Stimulated activated CD8-positive, alpha-beta memory T cell treated with anti-CD3 and anti-CD28 coated beads, Interleukin-7, amount 100 ng/mL, for 48 hours (primary cell): ENCODE measurements around the gene CTBP2.
"Not testable (repeated sequence)": the region's sequence is repeated elsewhere in the genome, so short reads cannot be mapped to it uniquely, and the experiment has no call there.

Experiments used
- DNase-seq, 2 donors: peaks; one replicate each; pipeline ENCODE4 v3.0.0-alpha.2; 2020; ENCODE audit warnings: low read depth in 1 of 2; ENCODE audit errors: extremely low read depth in 1 of 2

CTBP2 gene

DNA sequence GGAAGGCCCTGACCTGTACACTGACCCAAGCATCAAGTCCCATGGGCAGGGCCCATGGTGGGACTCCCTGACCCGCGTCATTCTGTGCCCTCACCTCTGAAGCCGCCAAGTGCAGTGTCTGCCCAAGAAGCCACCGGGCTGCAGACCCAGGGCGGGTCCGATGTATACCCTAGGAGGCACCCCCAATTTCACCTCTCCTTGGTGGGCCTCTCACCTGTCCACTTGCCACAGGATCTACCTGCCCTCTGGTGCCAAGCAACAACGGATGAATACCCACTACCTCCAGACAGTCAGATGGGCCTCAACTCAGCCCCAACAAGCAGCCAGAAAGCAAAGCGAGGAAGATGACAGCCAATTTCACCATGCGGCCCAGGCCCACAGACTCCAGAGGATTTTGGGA, 92.6 kb downstream of the CTBP2 start:
- no peak for DNase-seq

DNA sequence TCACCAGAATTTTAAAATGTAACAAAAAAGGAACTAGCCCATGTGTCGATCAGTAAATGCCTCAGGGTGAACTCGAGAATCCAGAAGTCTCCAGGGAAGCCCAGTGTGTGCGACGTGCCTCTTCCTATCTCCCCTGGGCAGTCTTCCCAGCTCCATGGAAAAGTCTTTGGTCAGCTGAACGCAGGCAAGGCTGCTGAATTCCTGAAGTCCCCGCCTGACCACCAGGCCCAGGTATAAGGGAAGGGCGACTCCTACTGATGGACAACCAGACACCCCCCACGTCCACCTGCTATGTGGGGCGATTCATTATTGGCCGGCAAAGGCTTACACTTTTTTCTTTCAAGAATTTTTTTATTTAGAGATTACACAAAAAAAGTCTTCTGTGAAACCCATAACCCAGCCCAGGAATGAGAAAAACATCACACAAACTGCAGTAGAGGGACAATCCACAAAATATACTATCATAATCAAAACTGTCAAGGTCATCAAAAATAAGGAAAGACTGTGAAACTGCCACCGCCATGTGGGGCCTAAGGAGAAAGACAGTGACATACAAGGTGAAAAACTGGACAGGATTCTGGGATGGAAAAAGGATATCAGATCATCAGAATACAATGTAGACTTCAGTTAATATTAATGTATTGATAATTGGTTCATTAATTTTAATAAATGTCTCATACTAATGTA, 93.5 kb downstream of the CTBP2 start:
- no peak for DNase-seq

DNA sequence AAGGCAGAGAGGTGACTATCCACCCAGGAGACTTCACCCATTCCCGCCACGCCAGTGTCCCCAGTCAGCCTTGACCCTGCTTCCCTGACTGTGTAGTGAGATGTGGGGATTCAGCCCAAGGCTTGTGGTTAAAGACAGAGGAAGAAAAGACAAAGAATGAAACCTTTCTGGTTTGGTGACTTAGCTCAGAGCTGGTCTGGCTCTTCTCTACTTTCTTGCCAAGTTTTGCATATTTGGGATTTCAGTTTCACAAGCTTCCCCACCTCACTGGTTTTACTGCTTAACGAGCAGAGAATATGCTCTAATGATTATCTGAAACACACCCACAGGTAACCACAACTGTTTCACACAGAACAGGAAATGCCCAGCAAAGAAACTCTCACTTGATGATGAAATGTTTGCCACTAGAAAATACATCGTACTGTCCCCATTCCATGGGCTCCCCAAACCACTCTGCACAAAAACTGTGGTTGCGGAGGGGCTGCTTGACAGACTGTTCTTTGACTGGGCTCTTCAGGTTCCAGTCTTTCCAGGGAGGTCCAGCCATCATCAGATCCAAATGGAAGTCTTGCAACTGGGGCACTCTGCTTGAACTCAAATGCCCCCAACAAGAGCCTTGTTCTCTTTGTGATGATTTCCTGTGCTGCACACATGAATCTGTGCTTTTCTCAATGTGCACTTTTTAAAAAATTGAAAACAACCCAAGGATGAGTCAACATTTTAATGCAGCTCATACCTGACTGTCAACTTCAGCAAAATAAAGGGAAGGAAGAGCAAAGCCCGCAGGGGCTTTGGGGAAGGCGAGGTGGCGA, 95.5 kb downstream of the CTBP2 start:
- DNase-seq = peak in 1 of 2 donors; percentile 8

DNA sequence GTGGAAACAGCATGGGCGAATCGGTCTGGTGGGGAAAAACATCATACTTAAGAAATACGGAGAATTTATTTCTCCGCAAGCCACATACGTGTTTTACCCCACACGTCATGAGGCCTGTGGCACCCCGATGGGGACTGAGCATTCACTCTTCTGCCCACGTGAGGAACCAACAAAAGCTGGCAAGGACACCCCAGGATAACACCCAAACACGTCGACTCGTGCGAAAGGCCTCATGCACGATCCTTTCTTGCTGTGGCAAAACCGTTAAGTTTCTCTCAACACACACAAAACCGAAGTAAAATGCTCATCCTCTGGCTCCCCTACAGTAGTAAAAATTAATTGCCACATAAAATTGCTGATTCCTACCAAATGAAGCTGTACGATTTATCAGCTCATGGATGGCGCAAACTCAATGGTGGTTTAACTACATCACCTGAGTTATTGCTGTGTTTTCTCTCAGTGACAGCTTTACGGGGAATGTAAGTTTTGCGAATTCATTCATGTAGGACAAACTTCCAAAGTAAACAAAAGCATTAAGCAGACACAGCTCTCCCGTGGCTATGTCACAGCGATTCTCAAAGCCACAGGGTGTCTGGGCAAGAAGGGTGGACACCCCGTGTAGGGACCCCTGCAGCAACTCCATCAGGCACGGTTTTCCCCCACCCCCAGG, 97.0 kb downstream of the CTBP2 start:
- DNase-seq = no peak

DNA sequence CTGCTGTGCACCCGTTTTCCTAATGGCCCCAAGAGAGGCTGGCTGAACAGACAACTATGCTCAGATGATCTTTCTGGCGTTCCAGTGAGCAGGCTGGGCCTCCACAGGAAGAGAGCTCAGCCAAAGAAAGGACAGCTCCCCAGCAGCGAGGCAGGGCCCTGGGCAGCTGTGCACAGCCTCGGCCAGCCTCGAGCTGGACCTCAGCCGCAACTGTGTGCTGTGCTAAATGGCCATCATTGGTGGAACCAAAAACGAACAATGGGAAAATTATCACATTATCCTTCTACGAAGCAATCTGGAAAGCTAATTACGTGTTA, 97.5 kb downstream of the CTBP2 start:
- no peak for DNase-seq

DNA sequence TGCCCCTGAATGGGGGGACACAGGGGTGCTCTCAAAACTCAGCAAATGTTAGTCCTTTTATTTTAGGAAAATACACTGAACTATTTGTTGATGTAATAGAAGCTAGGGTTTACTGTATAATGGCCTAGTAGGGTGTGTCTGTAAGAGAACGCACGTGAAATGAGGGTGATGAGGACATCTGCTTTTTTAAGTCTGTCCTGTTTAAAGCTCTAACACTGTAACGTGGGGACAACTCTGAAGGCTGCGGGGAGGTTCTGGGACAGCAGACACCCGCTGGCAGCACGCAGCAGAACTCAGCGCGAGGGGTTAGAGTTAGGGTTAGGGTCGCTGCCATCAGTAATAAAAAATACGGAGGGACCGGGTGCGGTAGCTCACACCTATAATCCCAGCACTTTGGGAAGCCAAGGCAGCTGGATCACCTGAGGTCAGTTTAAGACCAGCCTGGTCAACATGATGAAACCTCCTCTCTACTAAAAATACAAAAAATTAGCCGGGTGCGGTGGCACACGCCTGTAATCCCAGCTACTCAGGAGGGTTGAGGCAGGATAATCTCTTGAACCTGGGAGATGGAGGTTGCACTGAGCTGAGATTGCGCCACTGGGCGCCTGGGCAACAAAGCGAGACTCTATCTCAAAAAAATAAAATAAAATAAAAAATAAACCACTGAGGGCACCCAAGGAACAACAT, 98.0 kb downstream of the CTBP2 start:
- no peak for DNase-seq

DNA sequence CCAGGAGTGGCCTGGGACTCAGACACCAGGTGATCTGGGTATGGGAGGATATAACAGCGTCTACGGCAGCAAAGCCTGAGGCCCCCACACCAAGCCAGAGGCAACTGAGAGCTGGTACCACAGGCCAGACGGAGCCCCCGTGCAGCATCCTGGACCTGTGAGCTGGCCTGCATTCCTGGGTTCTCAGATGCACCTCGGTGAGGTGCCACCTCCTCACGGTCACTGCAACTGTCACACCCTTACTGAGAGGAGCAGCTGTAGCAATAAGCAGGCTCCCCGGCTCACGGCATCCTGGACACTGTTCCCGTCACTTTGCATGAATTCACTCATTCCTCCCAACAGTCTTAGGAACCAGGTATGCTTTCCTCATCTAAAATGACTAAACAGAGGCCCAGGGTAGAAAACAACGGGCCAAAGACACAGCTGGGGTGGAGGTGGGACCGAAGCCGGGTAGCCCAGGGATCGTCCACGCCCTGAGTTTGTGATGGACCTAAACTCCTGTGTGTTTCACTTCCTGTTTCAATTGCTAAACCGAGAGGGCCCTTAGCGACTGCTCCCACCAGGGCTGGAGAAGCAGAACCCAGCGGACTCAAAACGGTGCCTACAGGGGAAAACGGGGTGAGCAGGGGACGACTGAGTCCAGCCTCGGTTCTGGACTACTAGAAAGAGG, 98.7 kb downstream of the CTBP2 start:
- no peak for DNase-seq

DNA sequence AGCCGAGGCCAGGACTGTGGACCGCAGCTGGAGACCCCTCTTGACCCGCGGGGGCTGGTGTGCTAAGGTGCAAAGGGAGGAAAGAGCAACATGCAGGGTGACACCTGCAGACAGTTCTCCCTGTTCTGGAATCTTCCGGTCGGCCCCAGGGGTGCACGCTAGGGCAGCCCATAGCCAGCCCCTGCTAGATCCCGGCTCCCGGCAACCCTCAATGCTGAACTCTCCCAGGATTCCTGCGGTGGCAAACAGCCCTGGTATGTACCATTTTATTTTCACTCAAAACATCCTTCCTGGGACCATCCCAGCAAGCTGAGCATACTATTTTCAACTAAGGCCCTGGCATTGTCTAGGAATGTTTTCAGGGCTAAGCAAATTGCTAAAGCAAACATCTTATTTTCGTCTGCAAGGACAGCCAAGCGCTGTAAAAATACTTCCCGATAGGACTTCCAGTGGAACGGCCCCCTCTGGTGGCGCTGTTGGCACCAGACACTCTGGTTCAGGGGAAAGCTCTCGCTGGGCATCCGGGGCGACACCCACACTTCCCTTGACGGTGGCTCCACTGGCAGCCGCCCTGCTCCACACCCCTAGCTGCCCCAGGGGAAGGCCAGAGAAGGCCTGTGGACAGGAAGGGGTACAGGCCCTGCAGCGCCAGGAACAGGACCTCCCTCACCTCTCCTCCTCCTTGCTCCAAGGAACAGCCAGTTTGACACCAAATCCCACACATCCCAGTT, 99.4 kb downstream of the CTBP2 start:
- peak in 1 of 2 donors; percentile 24 for DNase-seq

DNA sequence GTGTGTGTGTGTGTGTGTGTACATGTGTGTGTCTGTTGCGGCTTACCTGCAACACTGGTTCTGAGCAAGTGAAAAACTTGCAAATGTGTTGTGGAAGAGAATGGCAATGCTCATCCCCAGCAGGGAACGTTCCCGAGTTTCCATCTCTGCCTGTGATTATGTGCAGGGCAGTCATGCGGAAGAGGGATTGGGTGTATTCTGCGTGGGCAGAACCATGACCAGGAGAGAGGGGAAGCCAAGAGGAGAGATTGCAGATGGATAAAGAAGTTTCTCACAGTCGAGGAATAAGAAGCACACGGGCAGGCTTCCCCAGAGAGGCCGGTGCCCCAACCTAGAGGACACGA, 99.9 kb downstream of the CTBP2 start:
- DNase-seq = no peak

DNA sequence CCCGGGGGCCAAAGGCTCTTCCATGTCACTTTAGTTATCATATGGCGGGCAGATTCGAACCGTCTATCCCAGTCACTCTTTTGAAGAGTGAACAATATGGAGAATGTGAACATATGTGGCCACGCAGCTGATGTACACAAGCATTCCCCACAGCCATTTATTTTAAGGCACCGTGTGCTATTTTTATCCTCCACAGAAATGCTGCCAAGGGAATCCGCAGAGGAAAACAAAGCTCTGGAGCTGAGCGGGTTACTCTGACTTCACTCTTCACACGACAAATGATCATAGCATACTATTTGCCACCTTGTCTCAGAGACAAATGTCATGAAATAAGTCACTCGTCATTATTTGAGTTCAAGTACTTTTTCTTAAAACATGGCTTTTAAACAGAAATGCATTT, 100.3 kb downstream of the CTBP2 start:
- DNase-seq = no peak

DNA sequence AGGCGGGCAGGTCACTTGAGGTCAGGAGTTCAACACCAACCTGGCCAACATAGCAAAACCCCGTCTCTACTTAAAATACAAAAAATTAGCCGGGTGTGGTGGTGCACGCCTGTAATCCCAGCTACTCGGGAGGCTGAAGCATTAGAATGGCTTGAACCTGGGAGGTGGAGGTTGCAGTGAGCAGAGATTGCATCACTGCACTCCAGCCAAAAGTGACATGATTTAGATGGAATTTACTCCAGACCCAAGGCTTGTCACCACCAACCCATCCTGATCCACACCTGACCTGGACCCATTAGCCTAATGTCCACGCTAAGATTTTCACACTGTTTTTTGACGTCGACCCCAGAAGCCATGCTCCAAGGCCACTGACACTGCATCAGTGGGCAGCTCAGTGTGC, 101.0 kb downstream of the CTBP2 start:
- not testable (repeated sequence) for DNase-seq

DNA sequence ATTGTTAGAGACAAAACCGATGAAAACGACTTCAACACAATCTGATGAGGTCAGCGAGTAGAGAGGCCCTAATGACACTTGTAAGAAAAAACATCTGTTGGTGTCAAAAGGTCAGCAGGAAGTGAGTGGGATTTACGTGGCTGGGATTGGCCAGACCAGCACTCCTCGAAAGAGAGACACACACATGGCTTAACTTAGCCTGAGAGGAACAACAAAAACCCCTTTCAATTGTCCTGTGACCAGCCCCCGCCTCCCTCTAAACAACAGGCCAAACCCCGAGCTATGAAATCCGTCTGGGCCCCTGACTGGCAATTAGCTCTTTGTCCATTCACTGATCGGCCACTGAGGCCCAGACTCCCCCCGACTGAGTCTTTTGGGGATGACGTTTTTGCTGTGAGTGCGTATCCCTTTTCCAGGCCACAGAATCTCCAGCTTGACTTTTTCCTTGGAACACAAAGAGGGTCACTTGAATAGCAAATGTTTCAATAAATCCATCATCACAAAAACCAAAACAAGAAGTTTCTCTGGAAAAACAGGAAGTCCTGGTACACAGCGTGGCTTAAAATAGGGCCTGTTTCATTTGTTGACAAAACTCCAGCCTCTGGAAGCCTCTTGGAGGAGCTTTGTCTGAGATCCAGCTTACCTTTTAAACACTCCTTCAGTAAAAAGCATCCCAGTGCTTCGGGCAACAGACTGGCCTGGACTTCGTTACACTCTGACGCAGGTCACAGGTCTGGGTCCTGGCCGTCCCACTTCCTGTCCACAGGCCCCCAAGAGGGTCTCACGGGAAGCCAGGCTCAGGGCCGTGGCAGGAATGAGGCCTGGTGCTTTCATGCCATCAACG, 103.0 kb downstream of the CTBP2 start:
- no peak for DNase-seq

DNA sequence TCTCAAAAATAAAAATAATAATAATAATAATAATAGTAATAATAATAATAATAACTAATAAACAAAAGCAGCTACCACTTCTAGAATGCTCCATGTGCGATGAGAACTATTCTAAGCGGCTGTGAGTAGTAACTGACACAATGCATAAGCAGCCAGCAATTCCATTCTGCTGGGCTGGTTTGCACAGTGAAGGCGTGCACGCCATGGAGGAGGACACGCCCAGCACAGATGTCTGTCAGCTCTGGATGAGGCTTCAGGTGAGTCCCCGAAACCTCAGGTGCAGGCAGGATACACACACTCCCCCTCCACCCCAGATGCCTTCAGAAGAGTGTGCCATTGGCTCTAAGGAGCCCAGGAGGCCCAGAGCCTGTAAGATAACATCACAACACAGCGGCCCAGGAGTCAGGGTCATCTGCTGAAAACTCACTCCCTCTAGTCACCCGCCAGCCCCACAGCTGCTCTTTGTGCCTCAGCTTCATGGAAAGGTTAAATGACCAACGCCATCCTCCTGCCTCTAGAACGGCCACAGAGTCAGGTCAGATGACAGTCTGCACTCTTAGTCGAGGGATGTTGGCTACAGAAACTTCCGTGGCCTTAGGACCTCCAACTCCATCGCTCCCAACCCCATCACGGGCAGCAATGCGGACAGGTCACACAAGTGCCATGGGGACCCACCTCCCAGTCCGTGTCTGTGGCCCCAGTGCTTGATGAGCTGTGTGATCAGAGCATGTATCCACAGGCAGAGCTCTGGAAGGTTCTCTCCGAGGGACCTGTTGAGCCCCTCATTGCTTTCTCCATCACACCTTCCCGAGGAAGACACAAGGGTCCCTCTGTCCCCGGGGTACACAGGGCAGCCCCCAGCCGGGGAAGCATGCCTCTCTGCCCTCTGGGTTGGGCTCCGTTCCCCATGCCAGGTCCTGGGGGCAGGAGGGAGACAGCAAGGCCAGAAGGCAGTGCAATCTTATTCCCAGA, 103.9 kb downstream of the CTBP2 start:
- no peak for DNase-seq

DNA sequence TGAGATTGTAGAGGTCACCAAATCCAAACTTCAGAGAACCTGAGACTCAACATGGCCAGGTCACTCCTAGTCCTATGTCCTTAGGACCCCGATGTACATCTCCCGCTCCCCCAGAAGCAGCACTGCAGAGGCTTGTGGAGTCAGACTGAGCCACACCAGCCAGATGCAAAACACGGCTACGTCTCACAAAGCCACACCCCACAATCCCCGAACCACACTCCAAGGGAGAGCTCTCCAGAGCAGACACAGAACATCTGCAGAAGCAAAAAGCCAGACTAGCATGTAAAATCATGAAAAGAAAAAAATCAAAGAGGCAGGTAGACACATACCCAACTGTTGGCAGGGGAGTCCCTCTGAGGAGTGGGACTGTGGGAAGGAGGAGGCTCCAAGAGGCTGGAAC, 104.9 kb downstream of the CTBP2 start:
- no peak for DNase-seq

DNA sequence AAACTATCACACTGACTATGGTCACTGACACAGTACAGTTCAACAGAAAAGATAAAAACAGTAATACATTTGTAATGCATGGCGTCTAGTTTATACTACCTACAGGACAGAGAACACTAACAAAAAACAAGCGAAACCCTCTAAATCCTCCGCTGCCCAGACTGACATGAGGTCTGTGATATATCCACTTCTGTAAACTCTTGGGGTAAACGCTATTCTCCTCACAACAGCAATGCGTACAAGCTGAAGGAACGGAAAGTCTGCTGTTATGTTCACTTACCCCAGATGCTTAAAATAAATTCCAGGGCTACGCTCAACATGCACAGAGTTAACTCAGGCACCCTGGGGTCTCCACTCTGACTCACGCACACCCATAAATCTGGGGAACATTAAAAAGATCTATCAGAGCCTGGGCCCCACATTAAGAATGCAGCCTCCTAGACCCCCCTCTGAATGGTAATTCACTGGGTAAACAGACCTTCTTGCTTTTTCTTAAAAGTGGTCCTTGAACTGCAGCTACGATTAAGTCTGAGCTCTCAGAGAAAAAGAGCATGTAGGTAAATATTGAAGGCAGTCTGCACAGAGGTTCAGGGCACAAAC, 105.6 kb downstream of the CTBP2 start:
- no peak for DNase-seq

DNA sequence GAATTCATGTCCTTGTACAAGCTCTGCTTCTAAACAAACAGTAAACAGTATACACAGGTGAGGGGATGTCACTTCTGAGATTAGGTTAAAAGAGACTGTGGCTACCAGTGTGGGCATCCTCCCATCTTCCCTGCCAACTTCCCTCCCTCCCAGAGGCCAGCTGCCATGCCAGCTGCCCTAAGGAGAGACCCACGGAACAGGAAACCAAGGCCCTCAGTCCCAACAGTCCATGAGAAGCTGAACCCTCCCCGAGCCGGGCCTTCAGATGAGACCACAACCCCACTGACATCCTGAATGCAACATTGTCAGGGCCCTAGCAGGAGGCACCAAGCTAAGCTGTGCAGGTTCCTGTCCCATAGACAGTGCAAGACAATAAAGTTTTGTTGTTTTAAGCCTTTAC, 106.1 kb downstream of the CTBP2 start:
- DNase-seq = no peak

DNA sequence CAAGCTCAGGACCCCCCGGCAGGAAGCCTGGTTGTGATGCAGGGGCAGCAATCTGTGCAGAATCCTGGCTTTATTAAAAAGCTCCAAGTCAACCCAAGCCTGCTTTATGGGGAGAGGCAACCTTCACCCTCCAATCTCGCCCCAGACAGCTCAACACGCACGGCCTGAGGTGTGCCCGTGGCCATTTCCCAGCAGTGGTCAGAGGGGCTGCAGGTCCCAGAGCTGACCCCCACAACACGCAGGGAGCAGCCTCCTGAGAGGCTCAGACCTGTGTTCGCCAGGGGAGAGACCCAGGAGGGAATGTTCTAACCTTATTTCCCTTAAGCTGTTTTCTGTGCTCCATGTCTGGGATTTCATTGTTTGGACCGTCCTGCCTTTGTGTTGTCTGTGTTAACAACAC, 108.2 kb downstream of the CTBP2 start:
- no peak for DNase-seq

DNA sequence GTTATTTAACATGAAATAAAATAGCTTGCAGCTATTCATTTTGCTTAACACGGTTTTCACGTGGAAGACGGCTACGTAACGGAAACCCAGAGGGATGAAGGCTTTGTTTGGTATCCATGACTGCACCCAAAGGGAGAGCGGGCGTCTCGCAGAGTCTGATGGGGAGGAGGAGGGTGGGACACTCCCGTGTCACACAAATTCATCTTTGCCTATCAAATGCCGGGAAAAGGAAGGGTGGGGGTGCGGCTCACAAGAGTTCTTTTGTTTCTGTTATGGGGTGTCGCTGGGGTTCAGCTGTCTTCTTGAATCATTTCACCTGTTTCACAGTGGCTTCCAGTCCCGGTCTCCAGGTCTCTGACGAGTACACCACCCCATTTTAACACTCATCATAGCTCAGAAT, 110.0 kb downstream of the CTBP2 start:
- no peak for DNase-seq
